Neural cell (in vitro differentiated cells): ENCODE measurements around the gene SCN8A. TPM values are rescaled to one million over a fixed set of nuclear protein-coding genes. Genes with fewer than 3 reads are reported as not detected.
"Not testable (repeated sequence)": the region's sequence is repeated elsewhere in the genome, so short reads cannot be mapped to it uniquely, and the experiment has no call there.

Experiments
- H2AFZ ChIP-seq: fragments of 200-600, 300-800 bp; sonication (generic), shearing (Covaris generic); 2 replicates; pipeline ENCODE4 v1.6.0; 2014; ENCODE audit warnings: low read depth, mild to moderate bottlenecking, antibody characterized with exemption, low read length, moderate library complexity
- H3F3A ChIP-seq: fragments of 200-600 bp; shearing (Covaris generic); 2 replicates; pipeline ENCODE4 v1.6.1; 2016; ENCODE audit warnings: mild to moderate bottlenecking, moderate library complexity, mixed read lengths, antibody characterized with exemption, low read length; ENCODE audit not compliant: insufficient read depth, poor library complexity, severe bottlenecking
- H3K27ac ChIP-seq: fragments of 200-600, 300-800 bp; sonication (generic), shearing (Covaris generic); 2 replicates; pipeline ENCODE4 v1.5.1; 2014; ENCODE audit warnings: mild to moderate bottlenecking, low read length, moderate library complexity
- H3K27me3 ChIP-seq: fragments of 300-800, 200-600 bp; sonication (generic), shearing (Covaris generic); 2 replicates; pipeline ENCODE4 v1.6.0; 2014; ENCODE audit warnings: mild to moderate bottlenecking, low read depth, low read length, moderate library complexity; ENCODE audit not compliant: insufficient read depth
- H3K36me3 ChIP-seq: fragments of 300-800, 200-600 bp; sonication (generic), shearing (Covaris generic); 2 replicates; pipeline ENCODE4 v1.5.1; 2014; ENCODE audit warnings: mild to moderate bottlenecking, antibody characterized with exemption, low read length, moderate library complexity; ENCODE audit not compliant: insufficient read depth
- H3K4me2 ChIP-seq: fragments of 300-800, 200-600 bp; sonication (generic), shearing (Covaris generic); 2 replicates; pipeline ENCODE4 v1.6.0; 2014; ENCODE audit warnings: mild to moderate bottlenecking, low read length
- H3K4me3 ChIP-seq: fragments of 300-800, 200-600 bp; sonication (generic), shearing (Covaris generic); 2 replicates; pipeline ENCODE4 v1.5.1; 2014; ENCODE audit warnings: mild to moderate bottlenecking, low read length, moderate library complexity
- H3K79me2 ChIP-seq: fragments of 200-600 bp; shearing (Covaris generic); replicated peaks from 2 replicates; pipeline ENCODE4 v1.6.0; 2014; ENCODE audit warnings: mild to moderate bottlenecking, low read length, moderate library complexity; ENCODE audit not compliant: insufficient read depth
- H3K9ac ChIP-seq: fragments of 300-800, 200-600 bp; sonication (generic), shearing (Covaris generic); 2 replicates; pipeline ENCODE4 v1.6.1; 2016; ENCODE audit warnings: mild to moderate bottlenecking, low read length, mixed read lengths
- H3K9me2 ChIP-seq: fragments of 200-600 bp; shearing (Covaris generic); 2 replicates; pipeline ENCODE4 v1.6.1; 2016; ENCODE audit warnings: mild to moderate bottlenecking, low read length, mixed read lengths; ENCODE audit not compliant: insufficient read depth
- H3K9me3 ChIP-seq: fragments of 200-600, 300-800 bp; sonication (generic), shearing (Covaris generic); 2 replicates; pipeline ENCODE4 v1.6.1; 2016; ENCODE audit warnings: mild to moderate bottlenecking, mixed run types, low read length, moderate library complexity, mixed read lengths
- H4K20me1 ChIP-seq: fragments of 200-600 bp; shearing (Covaris generic); 2 replicates; pipeline ENCODE4 v1.6.1; 2016; ENCODE audit warnings: mild to moderate bottlenecking, mixed run types; ENCODE audit not compliant: insufficient read depth
- EP300 ChIP-seq: fragments of 450-650 bp; conservative IDR thresholded peaks from 2 replicates; pipeline ENCODE4 v1.6.1; 2014; ENCODE audit warnings: antibody characterized with exemption, mild to moderate bottlenecking, moderate library complexity; ENCODE audit not compliant: poor library complexity, severe bottlenecking
- EZH2 ChIP-seq: fragments of 200-600, 300-800 bp; shearing (Covaris generic), sonication (generic); IDR thresholded peaks from 2 replicates; pipeline ENCODE4 v1.6.1; 2014; ENCODE audit warnings: antibody characterized with exemption, low read length, borderline replicate concordance, mild to moderate bottlenecking; ENCODE audit not compliant: insufficient read depth, poor library complexity, severe bottlenecking
- MXI1 ChIP-seq: fragments of 450-650 bp; conservative IDR thresholded peaks from 2 replicates; pipeline ENCODE4 v1.6.1; 2014; ENCODE audit warnings: antibody characterized with exemption, mild to moderate bottlenecking; ENCODE audit not compliant: poor library complexity, severe bottlenecking
- POLR2AphosphoS5 ChIP-seq: IDR thresholded peaks from 2 replicates; pipeline ENCODE4 v1.6.1; 2012
- RAD21 ChIP-seq: fragments of 450-650 bp; conservative IDR thresholded peaks from 2 replicates; pipeline ENCODE4 v1.6.1; 2014; ENCODE audit warnings: antibody characterized with exemption, mild to moderate bottlenecking, moderate library complexity
- SMC3 ChIP-seq: fragments of 450-650 bp; conservative IDR thresholded peaks from 2 replicates; pipeline ENCODE4 v1.6.1; 2014; ENCODE audit warnings: antibody characterized with exemption, mild to moderate bottlenecking, moderate library complexity; ENCODE audit not compliant: poor library complexity
- TAF1 ChIP-seq: IDR thresholded peaks from 2 replicates; pipeline ENCODE4 v1.6.1; 2012; ENCODE audit warnings: low read depth
- polyA plus RNA-seq: library from polyadenylated mRNA; depleted of rRNA; stranded (reverse); fragments of >200 nt; gene quantifications from 2 replicates; pipeline ENCODE4 v1.2.3, GENCODE V29; 2014
- TF ChIP-seq, protein P1 (sequence below): IDR thresholded peaks from 2 replicates; pipeline ENCODE4 v1.6.1; 2012; ENCODE audit warnings: borderline replicate concordance
- TF ChIP-seq, protein P2 (sequence below): fragments of 450-650 bp; IDR thresholded peaks from 2 replicates; pipeline ENCODE4 v1.5.1; 2014; ENCODE audit warnings: antibody characterized with exemption, mild to moderate bottlenecking, moderate library complexity; ENCODE audit not compliant: poor library complexity, severe bottlenecking

The SCN8A gene
- polyA plus RNA-seq, 1 donor from 2014 or later, result 14.2 TPM

DNA sequence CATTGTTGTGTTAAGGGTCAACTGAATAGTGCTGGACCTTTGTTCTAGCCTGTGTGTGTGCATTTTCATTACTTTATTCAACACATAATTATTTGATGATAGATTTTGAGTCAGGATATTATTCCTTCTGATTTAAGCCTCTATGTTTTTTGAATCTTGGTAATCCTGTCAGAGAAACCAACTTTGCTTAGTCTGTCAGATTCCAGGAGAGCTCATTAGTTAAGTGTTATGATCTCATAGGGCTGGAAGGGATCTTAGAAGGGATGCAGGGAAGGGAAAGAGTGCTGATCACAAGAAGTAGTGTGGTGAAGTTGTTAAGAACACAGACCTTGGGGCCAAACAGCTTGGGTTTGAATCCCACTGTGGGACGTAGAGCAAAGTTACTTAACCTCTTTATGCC lies 52.9 kb downstream of the SCN8A start:
- peaks cover 3% of the 10 kb centered on the region for H3K9me3 ChIP-seq
- H4K20me1 ChIP-seq, result no peaks in the 10 kb centered on the region
- H3K27ac ChIP-seq, result no peak overlapping the region
- H2AFZ ChIP-seq, result no peak overlapping the region
- TF ChIP-seq, protein P1, sequence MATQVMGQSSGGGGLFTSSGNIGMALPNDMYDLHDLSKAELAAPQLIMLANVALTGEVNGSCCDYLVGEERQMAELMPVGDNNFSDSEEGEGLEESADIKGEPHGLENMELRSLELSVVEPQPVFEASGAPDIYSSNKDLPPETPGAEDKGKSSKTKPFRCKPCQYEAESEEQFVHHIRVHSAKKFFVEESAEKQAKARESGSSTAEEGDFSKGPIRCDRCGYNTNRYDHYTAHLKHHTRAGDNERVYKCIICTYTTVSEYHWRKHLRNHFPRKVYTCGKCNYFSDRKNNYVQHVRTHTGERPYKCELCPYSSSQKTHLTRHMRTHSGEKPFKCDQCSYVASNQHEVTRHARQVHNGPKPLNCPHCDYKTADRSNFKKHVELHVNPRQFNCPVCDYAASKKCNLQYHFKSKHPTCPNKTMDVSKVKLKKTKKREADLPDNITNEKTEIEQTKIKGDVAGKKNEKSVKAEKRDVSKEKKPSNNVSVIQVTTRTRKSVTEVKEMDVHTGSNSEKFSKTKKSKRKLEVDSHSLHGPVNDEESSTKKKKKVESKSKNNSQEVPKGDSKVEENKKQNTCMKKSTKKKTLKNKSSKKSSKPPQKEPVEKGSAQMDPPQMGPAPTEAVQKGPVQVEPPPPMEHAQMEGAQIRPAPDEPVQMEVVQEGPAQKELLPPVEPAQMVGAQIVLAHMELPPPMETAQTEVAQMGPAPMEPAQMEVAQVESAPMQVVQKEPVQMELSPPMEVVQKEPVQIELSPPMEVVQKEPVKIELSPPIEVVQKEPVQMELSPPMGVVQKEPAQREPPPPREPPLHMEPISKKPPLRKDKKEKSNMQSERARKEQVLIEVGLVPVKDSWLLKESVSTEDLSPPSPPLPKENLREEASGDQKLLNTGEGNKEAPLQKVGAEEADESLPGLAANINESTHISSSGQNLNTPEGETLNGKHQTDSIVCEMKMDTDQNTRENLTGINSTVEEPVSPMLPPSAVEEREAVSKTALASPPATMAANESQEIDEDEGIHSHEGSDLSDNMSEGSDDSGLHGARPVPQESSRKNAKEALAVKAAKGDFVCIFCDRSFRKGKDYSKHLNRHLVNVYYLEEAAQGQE, result no peak
- TF ChIP-seq POLR2AphosphoS5 (no peak), EP300 (no peak), RAD21 (no peak), TAF1 (no peak), MXI1 (no peak), SMC3 (no peak), EZH2 (no peak)
- TF ChIP-seq, protein P2, sequence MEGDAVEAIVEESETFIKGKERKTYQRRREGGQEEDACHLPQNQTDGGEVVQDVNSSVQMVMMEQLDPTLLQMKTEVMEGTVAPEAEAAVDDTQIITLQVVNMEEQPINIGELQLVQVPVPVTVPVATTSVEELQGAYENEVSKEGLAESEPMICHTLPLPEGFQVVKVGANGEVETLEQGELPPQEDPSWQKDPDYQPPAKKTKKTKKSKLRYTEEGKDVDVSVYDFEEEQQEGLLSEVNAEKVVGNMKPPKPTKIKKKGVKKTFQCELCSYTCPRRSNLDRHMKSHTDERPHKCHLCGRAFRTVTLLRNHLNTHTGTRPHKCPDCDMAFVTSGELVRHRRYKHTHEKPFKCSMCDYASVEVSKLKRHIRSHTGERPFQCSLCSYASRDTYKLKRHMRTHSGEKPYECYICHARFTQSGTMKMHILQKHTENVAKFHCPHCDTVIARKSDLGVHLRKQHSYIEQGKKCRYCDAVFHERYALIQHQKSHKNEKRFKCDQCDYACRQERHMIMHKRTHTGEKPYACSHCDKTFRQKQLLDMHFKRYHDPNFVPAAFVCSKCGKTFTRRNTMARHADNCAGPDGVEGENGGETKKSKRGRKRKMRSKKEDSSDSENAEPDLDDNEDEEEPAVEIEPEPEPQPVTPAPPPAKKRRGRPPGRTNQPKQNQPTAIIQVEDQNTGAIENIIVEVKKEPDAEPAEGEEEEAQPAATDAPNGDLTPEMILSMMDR, result no peak
- H3F3A ChIP-seq, result no peaks in the 10 kb centered on the region
- no peaks in the 10 kb centered on the region for H3K36me3 ChIP-seq
- H3K4me2 ChIP-seq, result no peak overlapping the region
- H3K9ac ChIP-seq, result no peak overlapping the region
- no peaks in the 10 kb centered on the region for H3K9me2 ChIP-seq
- peaks cover 3% of the 10 kb centered on the region for H3K79me2 ChIP-seq
- no peaks in the 10 kb centered on the region for H3K27me3 ChIP-seq
- H3K4me3 ChIP-seq, result no peak overlapping the region

DNA sequence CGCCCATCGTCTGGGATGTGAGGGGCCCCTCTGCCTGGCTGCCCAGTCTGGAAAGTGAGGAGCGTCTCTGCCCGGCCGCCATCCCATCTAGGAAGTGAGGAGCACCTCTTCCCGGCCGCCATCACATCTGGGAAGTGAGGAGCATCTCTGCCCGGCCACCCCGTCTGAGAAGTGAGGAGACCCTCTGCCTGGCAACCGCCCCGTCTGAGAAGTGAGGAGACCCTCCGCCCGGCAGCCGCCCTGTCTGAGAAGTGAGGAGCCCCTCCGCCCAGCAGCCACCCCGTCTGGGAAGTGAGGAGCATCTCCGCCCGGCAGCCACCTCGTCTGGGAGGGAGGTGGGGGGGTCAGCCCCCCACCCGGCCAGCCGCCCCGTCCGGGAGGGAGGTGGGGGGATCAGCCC lies 53.7 kb downstream of the SCN8A start:
- not testable (repeated sequence) for H3K9me3 ChIP-seq, H3K9ac ChIP-seq, H3K79me2 ChIP-seq, H3K4me3 ChIP-seq, H2AFZ ChIP-seq, H3K9me2 ChIP-seq, H3F3A ChIP-seq, H3K36me3 ChIP-seq, H3K4me2 ChIP-seq, H4K20me1 ChIP-seq, H3K27me3 ChIP-seq, H3K27ac ChIP-seq

DNA sequence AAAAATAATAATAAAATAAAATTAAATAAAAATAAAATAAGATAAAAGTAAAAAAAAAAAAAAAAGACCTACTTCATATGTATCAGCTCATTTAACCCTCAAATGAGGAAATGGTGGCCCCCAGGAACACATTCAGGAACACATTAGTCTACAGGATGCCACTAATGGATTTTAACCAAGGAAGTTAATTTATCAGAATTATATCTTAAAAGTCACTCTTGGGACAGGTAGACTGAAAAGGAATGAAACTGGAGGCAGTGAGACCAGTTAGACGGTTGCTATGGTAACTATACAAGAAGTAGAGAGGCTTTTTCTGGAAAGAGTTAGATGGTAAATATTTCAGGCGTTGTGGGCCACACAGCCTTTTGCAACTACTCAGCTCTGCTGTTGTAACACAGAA lies 54.9 kb downstream of the SCN8A start:
- no peak overlapping the region for H3K4me2 ChIP-seq
- H3K36me3 ChIP-seq, result no peaks in the 10 kb centered on the region
- no peaks in the 10 kb centered on the region for H3K27me3 ChIP-seq
- H3K27ac ChIP-seq, result no peak overlapping the region
- H3K79me2 ChIP-seq, result peaks cover 3% of the 10 kb centered on the region
- TF ChIP-seq EZH2 (no peak), EP300 (no peak)
- TF ChIP-seq, protein P1, result no peak
- no peaks in the 10 kb centered on the region for H3K9me2 ChIP-seq
- H3K9ac ChIP-seq, result no peak overlapping the region
- H3K9me3 ChIP-seq, result peaks cover 3% of the 10 kb centered on the region
- no peak overlapping the region for H3K4me3 ChIP-seq
- no peaks in the 10 kb centered on the region for H3F3A ChIP-seq
- no peaks in the 10 kb centered on the region for H4K20me1 ChIP-seq
- no peak overlapping the region for H2AFZ ChIP-seq
